Adrenal gland (tissue), 12 donors: Measurements from ENCODE around the gene AP2A1. TPM values are rescaled to one million over a fixed set of nuclear protein-coding genes. Genes with fewer than 3 reads are reported as not detected.

Experiments
- DNase-seq, 7 donors: peaks; one replicate each; pipeline ENCODE4 v3.0.0-alpha.2; 2019 to 2020
- H3K27ac ChIP-seq, 5 donors: fragments of 200-600 bp; sonication (generic) in 4 of 5; 1 replicate in 3 of 5; 2 replicates in 2 of 5; pipeline versions ENCODE4 v1.5.1 to v1.8.0; 2016 to 2020; ENCODE audit warnings: mild to moderate bottlenecking in 1 of 5
- H3K27me3 ChIP-seq: fragments of 200-600 bp; 2 replicates; pipeline ENCODE4 v1.8.0; 2021
- H3K36me3 ChIP-seq, 2 donors: fragments of 200-600 bp; replicated peaks in 1 of 2; 1 replicate in 1 of 2; 2 replicates in 1 of 2; pipeline versions ENCODE4 v1.5.1 to v1.8.0; 2018 to 2022
- H3K4me1 ChIP-seq, 2 donors: fragments of 200-600 bp; replicated peaks in 1 of 2; 1 replicate in 1 of 2; 2 replicates in 1 of 2; pipeline versions ENCODE4 v1.5.1 to v1.8.0; 2018 to 2021
- H3K4me3 ChIP-seq, 4 donors: fragments of 200-600 bp; sonication (generic) in 3 of 4; one replicate each; pipeline ENCODE4 v1.5.1; 2016 to 2018
- H3K9me3 ChIP-seq, 3 donors: fragments of 200-600 bp; sonication (generic) in 1 of 3; replicated peaks in 1 of 3; 1 replicate in 2 of 3; 2 replicates in 1 of 3; pipeline versions ENCODE4 v1.5.1 to v1.8.0; 2016 to 2021
- CTCF ChIP-seq, 6 experiments: fragments of 450-650 bp in 4 of 6; fragments of 200-600 bp in 2 of 6; sonication (generic) in 1 of 6; IDR thresholded peaks; 1 replicate in 5 of 6; 2 replicates in 1 of 6; pipeline versions ENCODE4 v1.5.1 to v1.8.0; 2016 to 2021; ENCODE audit warnings: antibody characterized with exemption in 6 of 6, mild to moderate bottlenecking in 2 of 6, moderate library complexity in 1 of 6
- POLR2A ChIP-seq, 2 donors: fragments of 450-650 bp; IDR thresholded peaks; one replicate each; pipeline ENCODE4 v1.6.1; 2017; ENCODE audit warnings: antibody characterized with exemption in 2 of 2, mild to moderate bottlenecking in 2 of 2, moderate library complexity in 1 of 2
- WGBS, 4 donors: extraction: QIAGEN DNeasy Blood & Tissue Kit in 2 of 4; methylation state at CpG; one replicate each; pipeline versions ENCODE4 v1.1.5 to v1.1.7; 2013 to 2017; 5-methylcytosine and 5-hydroxymethylcytosine counted together
- intact Hi-C, 2 donors: fragments of 100-400 bp; cut with DNase I; formaldehyde crosslinking; loops; one replicate each; pipeline versions ENCODE4 v1.14.1 to v1.15.0; 2022 to 2023
- polyA plus RNA-seq, 3 donors: library from polyadenylated mRNA; stranded (reverse); fragments of 200-250 nt in 2 of 3; fragments of 350-450 nt in 1 of 3; fragmentation: Illumina TruSeq in 1 of 3; extraction: RNeasy Lipid Tissue Mini Kit (QIAGEN cat#74804) in 1 of 3; gene quantifications; one replicate each; pipeline ENCODE4 v1.2.3, GENCODE V29; 2013 to 2014
- total RNA-seq, 9 donors: library from RNA; depleted of rRNA in 4 of 9; stranded (reverse); fragments of >200 nt in 4 of 9; fragments of 120-200 nt in 1 of 9; fragmentation: NEBNext Ultra II Directional in 1 of 9; extraction: Animal tissue kit (Norgen Biotek cat#: 25700) in 1 of 9; gene quantifications; one replicate each; pipeline versions ENCODE4 v1.1.0 to v1.2.4, GENCODE V29; 2013 to 2023
- donor health status: healthy with polysubstance abuse.
- donor health status: Bipolar disorder and iron deficiency.
- donor health status: DM: yes; HTN: yes; CAD: no.
- donor health status: DM: no; HTN: no; CAD: no.
- donor health status: DM: no; HTN: no; CAD: no.
- donor health status: DM: yes; HTN: yes; CAD: no.

AP2A1 gene
- total and polyA plus RNA-seq, 12 donors = 59.8 to 455 (median 239) TPM

GRCh38 chr19:49809941-49810389, 43.2 kb downstream of the AP2A1 start:
- no peak for TF ChIP-seq CTCF (IDR thresholded peaks at IDR 0.05)
- no peak for TF ChIP-seq POLR2A (IDR thresholded peaks at IDR 0.05)
- Histone ChIP-seq H3K36me3 (peaks cover 0 to 8% of the 10 kb centered on the region in 2 donors), H3K27me3 (no peaks in the 10 kb centered on the region), H3K4me3 (peak overlapping the region in 2 of 4 donors; percentile 61 to 77), H3K9me3 (no peaks in the 10 kb centered on the region), H3K27ac (peak overlapping the region; percentile 70 to 94 (median 93)), H3K4me1 (peaks cover 11 to 32% of the 10 kb centered on the region in 2 donors)
- DNase-seq = no peak
- intact Hi-C loops = loop anchor here in 1 of 2 donors (10.0 kb wide), 1 partner anchor 55 kb away; no protein-coding TSS in a partner anchor
- WGBS, 4 donors = 74 to 92% (median 81%) methylated on average over 5 of the region's 5 CpGs

- Histone ChIP-seq H3K9me3 (no peaks in the 10 kb centered on the region), H3K36me3 (no peaks in the 10 kb centered on the region), H3K4me3 (no peak overlapping the region), H3K4me1 (peaks cover 11 to 32% of the 10 kb centered on the region in 2 donors), H3K27me3 (no peaks in the 10 kb centered on the region), H3K27ac (no peak overlapping the region)
- WGBS, 4 donors = 93 to 99% (median 95%) methylated on average over 6 of the region's 6 CpGs
- TF ChIP-seq CTCF (IDR thresholded peaks at IDR 0.05) = no peak
- TF ChIP-seq POLR2A (IDR thresholded peaks at IDR 0.05) = no peak
- DNase-seq = no peak
- intact Hi-C loops = no loop called here
Measured at GRCh38 chr19:49811328-49811727, 44.5 kb downstream of the AP2A1 start.

GRCh38 chr19:49812452-49812996, 45.7 kb downstream of the AP2A1 start:
- intact Hi-C loops = no loop called here
- Histone ChIP-seq H3K27ac (peak overlapping the region in 4 of 5 donors; percentile 61 to 92 (median 78)), H3K4me1 (peaks cover 14 to 32% of the 10 kb centered on the region in 2 donors), H3K27me3 (no peaks in the 10 kb centered on the region), H3K9me3 (no peaks in the 10 kb centered on the region), H3K4me3 (peak overlapping the region; percentile 63 to 100 (median 85)), H3K36me3 (no peaks in the 10 kb centered on the region)
- WGBS, 4 donors = 43 to 73% (median 51%) methylated on average over 4 to 11 of the region's 11 CpGs
- TF ChIP-seq CTCF (IDR thresholded peaks at IDR 0.05) (no peak), POLR2A (IDR thresholded peaks at IDR 0.05) (no peak)
- peak in 2 of 7 donors; percentile 23 to 32 for DNase-seq

GRCh38 chr19:49812997-49813861, 46.4 kb downstream of the AP2A1 start, which contains the start of gene FUZ:
TSS of gene FUZ (minus strand) at chr19:49813292. CDS start at chr19:49813106, 186 bp downstream.
- H3K36me3 ChIP-seq = no peaks in the 10 kb centered on the region
- H3K4me3 ChIP-seq = peak within 1 kb of the TSS; percentile 63 to 100 (median 85)
- H3K9me3 ChIP-seq = no peaks in the 10 kb centered on the region
- intact Hi-C loops = no loop called here
- TF ChIP-seq POLR2A (IDR thresholded peaks at IDR 0.05) (no peak), CTCF (IDR thresholded peaks at IDR 0.05) (peak in 4 of 6 experiments; percentile 10 to 34 (median 22))
- DNase-seq = peak; percentile 96 to 100 (median 99)
- 0 to 2% (median 1%) methylated on average over 26 to 45 of the region's 45 CpGs for WGBS, 4 donors
- H3K4me1 ChIP-seq = peaks cover 14 to 31% of the 10 kb centered on the region in 2 donors
- H3K27ac ChIP-seq = peak within 1 kb of the TSS; percentile 61 to 92 (median 85)
- no peaks in the 10 kb centered on the region for H3K27me3 ChIP-seq
